K562 treated with DMSO at 1 percent for 24 hours (cell line): Measurements from ENCODE around the gene OLA1. TPM values are rescaled to one million over a fixed set of nuclear protein-coding genes. Genes with fewer than 3 reads are reported as not detected.

Experiments
- total RNA-seq: library from RNA; unstranded; fragments of 300-600 nt; gene quantifications from 2 replicates; pipeline ENCODE4 v1.2.3, GENCODE V29; 2022; ENCODE audit warnings: low read depth; ENCODE audit not compliant: insufficient read depth

OLA1 gene
- 81.2 and 97.4 TPM in 2 replicates for total RNA-seq

DNA sequence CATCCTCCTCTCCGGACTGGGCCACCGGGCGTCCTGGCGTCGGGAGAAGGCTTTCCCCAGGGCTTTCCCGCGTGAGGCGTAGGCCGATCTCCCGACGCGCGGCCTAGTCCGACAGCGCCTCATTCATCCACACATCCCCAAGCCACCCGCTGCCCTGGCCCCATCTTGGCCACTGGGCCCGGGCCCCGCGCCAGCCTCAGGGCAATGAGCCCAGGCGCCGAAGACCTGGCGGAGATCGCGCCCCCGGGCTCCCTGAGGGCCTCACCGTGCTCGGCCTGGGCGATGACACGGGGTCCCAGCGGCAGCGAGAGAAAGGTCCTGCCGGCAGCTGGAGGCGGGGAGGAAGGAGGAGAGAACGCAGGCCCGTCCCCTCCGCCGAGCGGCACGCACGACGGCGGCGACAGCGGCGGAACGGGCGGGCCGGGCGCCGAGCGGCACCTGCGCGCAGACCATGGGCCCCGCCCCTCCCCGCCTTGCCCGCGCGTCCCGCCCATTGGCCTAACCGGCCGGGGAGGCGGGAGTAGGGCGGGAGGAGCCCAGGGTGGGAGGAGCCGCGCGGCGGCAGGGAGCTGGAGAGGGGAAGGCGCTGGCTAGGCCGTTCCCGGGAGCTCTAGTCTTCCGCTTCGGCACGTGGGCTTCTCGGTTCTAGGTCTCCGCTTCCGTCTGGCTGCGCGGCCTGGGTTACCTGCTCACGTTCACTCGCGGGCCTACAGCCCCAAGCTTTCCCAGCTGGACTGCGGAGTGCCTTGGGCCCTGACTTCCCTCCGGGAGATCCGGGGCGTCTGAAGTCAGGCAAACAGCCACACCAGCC lies at the start of gene OLA1:
Gene OLA1 (minus strand): TSS at position 346 of the 811 bp plus-strand sequence. CDS start 1,717 bp downstream, outside the sequence.

Other genes with a start within 250 kb of the OLA1 start
- 0.46 and 0.88 TPM in 2 replicates for gene SP9, start 86.4 kb upstream of the OLA1 start, total RNA-seq
- gene SCRN3, start 147.2 kb upstream of the OLA1 start, total RNA-seq: 16.8 and 26.2 TPM in 2 replicates
- gene GPR155, start 238.5 kb upstream of the OLA1 start, total RNA-seq: 0.17 TPM in 1 of 2 replicates, not detected in the other